HEK293T (cell line): ENCODE results near the gene PSME3IP1.

Experiments used
- BHLHE40 ChIP-seq: fragments of 450-650 bp; IDR thresholded peaks from 2 replicates; pipeline ENCODE4 v1.6.1; 2016; ENCODE audit warnings: mild to moderate bottlenecking, moderate library complexity, borderline replicate concordance
- CTBP1 ChIP-seq: fragments of 450-650 bp; IDR thresholded peaks from 2 replicates; pipeline ENCODE4 v1.6.1; 2016; ENCODE audit warnings: borderline replicate concordance
- FOXM1 ChIP-seq: fragments of 450-650 bp; IDR thresholded peaks from 2 replicates; pipeline ENCODE4 v1.6.1; 2017; ENCODE audit warnings: mild to moderate bottlenecking, borderline replicate concordance
- L3MBTL2 ChIP-seq: fragments of 450-650 bp; conservative IDR thresholded peaks from 2 replicates; pipeline ENCODE4 v1.6.1; 2016; ENCODE audit warnings: mild to moderate bottlenecking
- LEF1 ChIP-seq: fragments of 450-650 bp; IDR thresholded peaks from 2 replicates; pipeline ENCODE4 v1.6.1; 2017; ENCODE audit warnings: mild to moderate bottlenecking, borderline replicate concordance
- SP1 ChIP-seq: fragments of 450-650 bp; IDR thresholded peaks from 2 replicates; pipeline ENCODE4 v1.6.1; 2017

DNA sequence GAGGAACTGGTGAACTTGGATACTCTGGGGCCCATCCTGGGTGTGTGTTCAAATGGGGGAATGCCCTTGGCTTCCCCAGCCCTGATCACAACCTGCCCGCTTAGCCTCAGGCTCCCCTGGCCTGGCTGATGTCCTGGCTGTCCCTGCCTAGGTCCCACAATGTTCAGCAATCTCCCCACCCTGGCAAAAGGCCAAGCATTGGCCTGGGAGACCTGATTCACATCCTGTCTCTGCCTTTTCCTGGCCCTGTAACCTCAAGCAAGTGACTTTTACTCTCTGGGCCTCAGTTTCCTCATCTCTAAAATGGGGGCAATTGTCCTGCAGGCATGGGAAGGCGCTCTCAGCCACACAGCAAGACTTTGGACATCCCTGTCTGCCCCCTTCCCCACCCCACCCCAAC is 79.1 kb downstream of the PSME3IP1 start:
- TF ChIP-seq SP1 (no peak), FOXM1 (no peak), CTBP1 (no peak), L3MBTL2 (no peak), LEF1 (no peak), BHLHE40 (no peak)
